ENCODE measurements around the gene ATP2A1. TPM values are rescaled to one million over a fixed set of nuclear protein-coding genes. Genes with fewer than 3 reads are reported as not detected.

ATP2A1 gene
- total and polyA plus RNA-seq, 2 of the 4 experiments (the other 2 are of a cell fraction) = under 0.01 to 0.63 TPM

- in situ Hi-C loops (cut with MboI; ENCODE audit: low sequenced_read_pairs) = no loop called here
- no peaks in the 10 kb centered on the region for H3K79me1 ChIP-seq (ENCODE audit: low read depth in 1 of 2, low read length in 2 of 2)
- no peak overlapping the region for H3K14ac ChIP-seq (replicated peaks; ENCODE audit: low read depth, low read length)
- TF ChIP-seq MAZ (IDR thresholded peaks at IDR 0.05; ENCODE audit: borderline replicate concordance, low read depth, low read length) = no peak
- TF ChIP-seq CHD1 (IDR thresholded peaks at IDR 0.05; ENCODE audit: low read depth, low read length) = no peak
- no peak for TF ChIP-seq CTCF (conservative IDR thresholded peaks at IDR 0.05; ENCODE audit: low read depth, low read length)
- TF ChIP-seq RFX5 (IDR thresholded peaks at IDR 0.05; ENCODE audit: low read depth, low read length) = no peak
- no peak for TF ChIP-seq FOS (IDR thresholded peaks at IDR 0.05; ENCODE audit: low read depth, low read length)
- TF ChIP-seq SMC3 (IDR thresholded peaks at IDR 0.05; ENCODE audit: low read depth, low read length) = no peak
- TF ChIP-seq MAFK (IDR thresholded peaks at IDR 0.05; ENCODE audit: low read depth, low read length) = no peak
- no peak for TF ChIP-seq NFE2L2 (IDR thresholded peaks at IDR 0.05; ENCODE audit: low read depth, low read length)
- TF ChIP-seq BHLHE40 (IDR thresholded peaks at IDR 0.05; ENCODE audit: low read depth, low read length) = no peak
- TF ChIP-seq CEBPB (IDR thresholded peaks at IDR 0.05; ENCODE audit: low read depth, low read length) = no peak
- no peak for TF ChIP-seq RAD21 (IDR thresholded peaks at IDR 0.05; ENCODE audit: low read length)
- no peak for TF ChIP-seq RCOR1 (IDR thresholded peaks at IDR 0.05; ENCODE audit: insufficient replicate concordance, low read length)
- no peak for TF ChIP-seq MXI1 (IDR thresholded peaks at IDR 0.05; ENCODE audit: borderline replicate concordance, low read depth, low read length)
- TF ChIP-seq ELK1 (IDR thresholded peaks at IDR 0.05; ENCODE audit: borderline replicate concordance, low read depth, low read length) = no peak
- no peak for TF ChIP-seq USF2 (IDR thresholded peaks at IDR 0.05; ENCODE audit: low read depth, low read length)
- no peak for TF ChIP-seq POLR2A (IDR thresholded peaks at IDR 0.05; ENCODE audit: low read depth, low read length)
- H2BK120ac ChIP-seq (ENCODE audit: low read depth, low read length) = no peak overlapping the region
- H3K56ac ChIP-seq (ENCODE audit: extremely low read depth, insufficient read depth, low read length) = no peak overlapping the region
- CTCF ChIA-PET = no interaction called here
- H4K20me1 ChIP-seq (ENCODE audit: insufficient read depth, low read length) = no peaks in the 10 kb centered on the region
- no peak overlapping the region for H2AFZ ChIP-seq (replicated peaks; ENCODE audit: low read length, poor library complexity)
- H4K91ac ChIP-seq (ENCODE audit: insufficient read depth, low read depth, low read length) = no peak overlapping the region
- ATAC-seq (ENCODE audit: low read depth) = no peak
- no peak overlapping the region for H3K27ac ChIP-seq (ENCODE audit: insufficient read depth, low read length)
- no peaks in the 10 kb centered on the region for H3K27me3 ChIP-seq (ENCODE audit: control insufficient read depth, insufficient read depth, low read length)
- H2AK9ac ChIP-seq (replicated peaks; ENCODE audit: low read depth, low read length, poor library complexity) = no peak overlapping the region
- no peak overlapping the region for H2BK20ac ChIP-seq (ENCODE audit: low read depth, low read length)
- BruUV-seq (replicated peaks) = no TSS peak
- no peak overlapping the region for H4K8ac ChIP-seq (ENCODE audit: low read depth in 2 of 2, low read length in 2 of 2)
- H2AK5ac ChIP-seq (ENCODE audit: low read depth, low read length) = no peak overlapping the region
- WGBS, 2 experiments (ENCODE audit: extremely low coverage in 2 of 2, insufficient read length in 1 of 2) = no CpG with 5 or more reads among the region's 16 CpGs
- H3K4me2 ChIP-seq (ENCODE audit: low read depth, low read length) = no peak overlapping the region
- no peak overlapping the region for H3K4ac ChIP-seq (ENCODE audit: low read depth, low read length)
- POLR2A ChIA-PET (ENCODE audit: unreplicated experiment) = no interaction called here
- no peak overlapping the region for H4K5ac ChIP-seq (ENCODE audit: low read depth, low read length)
- dilution Hi-C loops (cut with HindIII; ENCODE audit: low sequenced_read_pairs, unreplicated experiment) = no loop called here
- intact Hi-C loops (cut with micrococcal nuclease) = no loop called here
- H3K4me3 ChIP-seq (ENCODE audit: insufficient read depth, low read depth, low read length) = no peak overlapping the region
- no peak overlapping the region for H2BK15ac ChIP-seq (ENCODE audit: low read depth, low read length)
- no peak overlapping the region for H3K23ac ChIP-seq (ENCODE audit: low read depth, low read length)
- H3K9me3 ChIP-seq (ENCODE audit: control insufficient read depth, insufficient read depth, low read length) = no peaks in the 10 kb centered on the region
- H3K4me1 ChIP-seq (ENCODE audit: control insufficient read depth, insufficient read depth, low read length) = no peaks in the 10 kb centered on the region
- no peak overlapping the region for H2BK5ac ChIP-seq (ENCODE audit: low read depth, low read length, poor library complexity, severe bottlenecking)
- H3K9ac ChIP-seq (ENCODE audit: low read depth, low read length) = no peak overlapping the region
- DNase-seq = no peak
- peaks cover 16% of the 10 kb centered on the region for H3K36me3 ChIP-seq (ENCODE audit: control insufficient read depth, insufficient read depth, low read length)
- no peaks in the 10 kb centered on the region for H3K9me1 ChIP-seq (ENCODE audit: insufficient read depth, low read length)
- H3K18ac ChIP-seq (ENCODE audit: low read depth, low read length) = no peak overlapping the region
These were observed 26.5 kb downstream of the ATP2A1 start for GRCh38 chr16:28904828-28905227.
